T-helper 1 cell treated with Interleukin-12 subunit alpha and Interleukin-12 subunit beta and Interleukin-4 antibody, amounts not matched to agents 30 μg/mL and 1 μg/mL, for 36 hours (primary cell): ENCODE data around the gene AEBP2.
"Not testable (repeated sequence)": the region's sequence is repeated elsewhere in the genome, so short reads cannot be mapped to it uniquely, and the experiment has no call there.

Experiments
- H3K27ac Mint-ChIP-seq: one replicate; pipeline ENCODE4 v1.8.0; 2021; ENCODE audit warnings: mild to moderate bottlenecking, mixed read lengths
- H3K27me3 Mint-ChIP-seq: one replicate; pipeline ENCODE4 v1.8.0; 2021; ENCODE audit warnings: low read depth, mixed read lengths
- H3K36me3 Mint-ChIP-seq: one replicate; pipeline ENCODE4 v1.8.0; 2021; ENCODE audit warnings: low read depth, mixed read lengths
- H3K4me1 Mint-ChIP-seq: one replicate; pipeline ENCODE4 v1.8.0; 2021; ENCODE audit warnings: low read depth, mixed read lengths
- H3K4me3 Mint-ChIP-seq: one replicate; pipeline ENCODE4 v1.8.0; 2021; ENCODE audit warnings: mild to moderate bottlenecking, moderate library complexity, mixed read lengths
- H3K9me3 Mint-ChIP-seq: one replicate; pipeline ENCODE4 v1.8.0; 2021; ENCODE audit warnings: mixed read lengths

AEBP2 gene

GRCh38 chr12:19458733-19459132, 19.4 kb downstream of the AEBP2 start:
- no peaks in the 10 kb centered on the region for H3K27me3 Mint-ChIP-seq
- peaks cover 18% of the 10 kb centered on the region for H3K36me3 Mint-ChIP-seq
- H3K4me3 Mint-ChIP-seq, result no peak overlapping the region
- H3K4me1 Mint-ChIP-seq, result peaks cover 29% of the 10 kb centered on the region
- no peak overlapping the region for H3K27ac Mint-ChIP-seq
- no peaks in the 10 kb centered on the region for H3K9me3 Mint-ChIP-seq

- Mint-ChIP-seq H3K4me1 (peaks cover 26% of the 10 kb centered on the region), H3K4me3 (no peak overlapping the region)
These were observed 22.7 kb downstream of the AEBP2 start for GRCh38 chr12:19461999-19462398.

DNA sequence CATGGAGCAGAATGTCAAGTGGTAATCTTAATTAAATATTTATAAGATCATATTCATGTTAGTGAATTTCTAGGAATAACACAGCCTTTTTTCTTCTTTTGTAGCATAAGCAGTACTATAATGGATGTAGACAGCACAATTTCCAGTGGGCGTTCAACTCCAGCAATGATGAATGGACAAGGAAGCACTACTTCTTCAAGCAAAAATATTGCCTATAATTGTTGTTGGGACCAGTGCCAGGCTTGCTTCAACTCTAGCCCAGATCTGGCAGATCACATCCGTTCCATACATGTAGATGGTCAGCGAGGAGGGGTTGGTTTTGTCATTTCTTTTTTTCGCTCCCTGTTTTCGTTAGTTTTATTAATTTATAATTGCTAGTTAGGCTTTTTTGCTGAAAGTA, 23.1 kb downstream of the AEBP2 start:
- no peak overlapping the region for H3K4me3 Mint-ChIP-seq
- peaks cover 23% of the 10 kb centered on the region for H3K4me1 Mint-ChIP-seq
- H3K36me3 Mint-ChIP-seq, result peaks cover 37% of the 10 kb centered on the region
- H3K27me3 Mint-ChIP-seq, result no peaks in the 10 kb centered on the region
- H3K9me3 Mint-ChIP-seq, result no peaks in the 10 kb centered on the region
- H3K27ac Mint-ChIP-seq, result no peak overlapping the region

More at GRCh38 chr12:19461999-19462398, 22.7 kb downstream of the AEBP2 start:
- Mint-ChIP-seq H3K36me3 (peaks cover 36% of the 10 kb centered on the region), H3K27ac (no peak overlapping the region), H3K27me3 (no peaks in the 10 kb centered on the region), H3K9me3 (no peaks in the 10 kb centered on the region)

- H3K4me1 Mint-ChIP-seq, result peaks cover 13% of the 10 kb centered on the region
- no peaks in the 10 kb centered on the region for H3K9me3 Mint-ChIP-seq
- H3K4me3 Mint-ChIP-seq, result no peak overlapping the region
- peaks cover 47% of the 10 kb centered on the region for H3K36me3 Mint-ChIP-seq
- no peaks in the 10 kb centered on the region for H3K27me3 Mint-ChIP-seq
- no peak overlapping the region for H3K27ac Mint-ChIP-seq
These were observed 24.9 kb downstream of the AEBP2 start for GRCh38 chr12:19464192-19464580.

DNA sequence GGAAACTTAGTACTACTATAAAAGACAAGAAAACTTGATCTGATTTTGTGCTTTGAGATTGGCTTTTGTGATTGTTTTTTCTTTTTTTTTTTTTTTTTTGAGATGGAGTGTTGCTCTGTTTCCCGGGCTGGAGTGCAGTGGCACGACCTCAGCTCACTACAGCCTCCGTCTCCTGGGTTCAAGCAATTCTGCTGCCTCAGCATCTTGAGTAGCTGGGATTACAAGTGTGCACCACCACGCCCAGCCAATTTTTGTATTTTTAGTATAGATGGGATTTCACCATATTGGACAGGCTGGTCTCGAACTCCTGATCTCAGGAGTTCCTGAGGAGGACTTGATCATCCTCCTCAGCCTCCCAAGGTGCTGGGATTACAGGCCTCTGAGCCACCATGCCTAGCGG, 26.4 kb downstream of the AEBP2 start:
- Mint-ChIP-seq H3K4me1 (peaks cover 15% of the 10 kb centered on the region), H3K27ac (no peak overlapping the region), H3K27me3 (no peaks in the 10 kb centered on the region), H3K36me3 (peaks cover 57% of the 10 kb centered on the region), H3K9me3 (no peaks in the 10 kb centered on the region), H3K4me3 (no peak overlapping the region)

DNA sequence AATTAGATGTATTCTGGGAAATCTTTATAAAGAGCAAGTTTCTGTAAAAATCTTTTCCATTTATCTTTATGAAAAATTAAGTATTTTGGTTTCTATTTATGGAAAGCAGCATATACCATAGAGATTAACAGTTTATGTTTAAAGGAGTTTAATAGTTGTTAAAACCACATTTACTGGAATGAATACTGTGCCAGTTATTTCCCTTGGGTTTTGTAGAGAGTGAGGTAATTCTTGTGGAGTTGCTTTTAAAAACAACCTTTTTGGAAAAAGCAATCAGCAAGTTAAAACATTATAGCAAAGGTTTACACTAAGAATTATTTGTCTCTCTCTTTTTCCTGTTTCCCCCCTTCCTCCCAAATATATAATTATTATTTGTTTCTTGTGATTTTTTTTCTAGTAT, 34.9 kb downstream of the AEBP2 start:
- Mint-ChIP-seq H3K36me3 (peaks cover 61% of the 10 kb centered on the region), H3K27me3 (no peaks in the 10 kb centered on the region), H3K4me3 (no peak overlapping the region), H3K9me3 (peaks cover 21% of the 10 kb centered on the region), H3K4me1 (peaks cover 26% of the 10 kb centered on the region), H3K27ac (no peak overlapping the region)

DNA sequence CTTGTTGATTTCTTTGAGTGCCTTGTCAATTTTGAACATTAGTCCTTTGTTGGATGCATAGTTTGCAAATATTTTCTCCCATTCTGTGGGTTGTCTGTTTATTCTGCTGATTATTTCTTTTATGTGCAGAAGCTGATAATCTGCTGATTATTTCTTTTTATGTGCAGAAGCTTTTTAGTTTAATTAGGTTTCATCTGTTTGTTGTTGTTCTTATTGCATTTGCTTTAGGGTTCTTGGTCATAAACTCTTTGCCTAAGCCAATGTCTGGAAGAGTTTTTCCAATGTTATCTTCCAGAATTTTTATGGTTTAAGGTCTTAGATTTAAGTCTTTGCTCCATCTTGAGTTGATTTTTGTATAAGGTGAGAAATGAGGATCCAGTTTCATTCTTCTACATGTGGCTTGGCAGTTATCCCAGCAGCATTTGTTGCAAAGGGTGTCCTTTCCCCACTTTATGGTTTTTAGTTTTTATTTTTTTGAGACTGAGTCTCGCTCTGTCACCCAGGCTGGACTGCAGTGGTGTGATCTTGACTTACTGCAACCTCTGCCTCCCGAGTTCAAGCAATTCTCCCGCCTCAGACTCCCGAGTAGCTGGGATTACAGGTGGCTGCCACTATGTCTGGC, 36.7 kb downstream of the AEBP2 start:
- H3K27me3 Mint-ChIP-seq, H3K27ac Mint-ChIP-seq, H3K4me3 Mint-ChIP-seq: not testable (repeated sequence)
- peaks cover 25% of the 10 kb centered on the region for H3K4me1 Mint-ChIP-seq
- H3K9me3 Mint-ChIP-seq, result peaks cover 27% of the 10 kb centered on the region
- peaks cover 65% of the 10 kb centered on the region for H3K36me3 Mint-ChIP-seq

GRCh38 chr12:19477071-19477470, 37.8 kb downstream of the AEBP2 start:
- Mint-ChIP-seq H3K36me3 (peaks cover 73% of the 10 kb centered on the region), H3K27ac (no peak overlapping the region), H3K27me3 (no peaks in the 10 kb centered on the region), H3K9me3 (peaks cover 27% of the 10 kb centered on the region), H3K4me1 (peaks cover 29% of the 10 kb centered on the region), H3K4me3 (no peak overlapping the region)

DNA sequence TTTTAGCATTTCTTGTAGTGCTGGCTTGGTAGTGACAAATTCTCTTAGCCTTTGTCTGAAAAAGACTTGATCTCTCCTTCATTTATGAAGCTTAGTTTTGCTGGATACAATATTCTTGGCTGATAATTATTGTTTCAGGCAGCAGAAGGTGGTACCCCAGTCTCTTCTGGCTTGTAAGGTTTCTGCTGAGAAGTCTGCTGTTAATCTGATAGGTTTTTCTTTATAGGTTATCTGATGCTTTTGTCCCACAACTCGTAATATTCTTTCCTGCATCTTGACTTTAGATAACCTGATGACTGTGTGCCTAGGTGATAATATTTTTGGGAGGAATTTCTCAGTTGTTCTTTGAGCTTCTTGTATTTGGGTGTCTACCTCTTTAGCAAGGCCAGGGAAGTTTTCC, 41.2 kb downstream of the AEBP2 start:
- Mint-ChIP-seq H3K4me3 (no peak overlapping the region), H3K27ac (no peak overlapping the region), H3K9me3 (peaks cover 27% of the 10 kb centered on the region)

GRCh38 chr12:19482036-19482435, 42.7 kb downstream of the AEBP2 start:
- Mint-ChIP-seq H3K36me3 (peaks cover 64% of the 10 kb centered on the region), H3K27me3 (no peaks in the 10 kb centered on the region), H3K4me3 (peak overlapping the region; percentile 14), H3K9me3 (peaks cover 23% of the 10 kb centered on the region), H3K4me1 (peaks cover 58% of the 10 kb centered on the region), H3K27ac (peak overlapping the region; percentile 72)

More for the DNA sequence above, 41.2 kb downstream of the AEBP2 start:
- H3K4me1 Mint-ChIP-seq, result peaks cover 50% of the 10 kb centered on the region
- peaks cover 65% of the 10 kb centered on the region for H3K36me3 Mint-ChIP-seq
- H3K27me3 Mint-ChIP-seq, result no peaks in the 10 kb centered on the region

DNA sequence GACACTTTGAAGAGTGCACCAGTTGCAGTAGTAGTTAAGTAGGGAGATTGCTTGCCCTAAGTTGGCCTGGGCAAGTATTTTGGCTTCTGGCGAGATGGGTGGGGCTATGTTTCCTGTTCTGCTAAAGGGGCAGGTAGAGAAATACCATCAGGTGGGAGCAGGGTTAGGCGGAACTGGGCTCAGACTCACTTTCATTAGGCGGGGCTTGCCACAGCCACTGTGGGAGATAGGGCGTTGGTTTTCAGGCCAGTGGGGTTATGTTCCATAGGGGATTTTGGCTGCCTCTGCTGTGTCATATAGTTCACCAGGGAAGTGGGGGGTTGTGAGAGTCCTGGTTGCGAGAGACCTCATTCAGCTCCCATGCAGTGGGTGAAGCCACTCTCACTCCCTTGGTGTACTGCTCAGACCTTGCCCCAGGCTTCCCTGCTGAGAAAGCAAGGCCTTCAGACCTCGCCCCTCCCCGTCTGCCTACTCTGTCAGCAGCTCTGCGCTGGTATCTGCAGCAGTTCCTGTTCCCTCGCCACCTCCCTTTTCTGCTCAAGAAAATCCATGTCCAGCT, 43.3 kb downstream of the AEBP2 start:
- H3K4me1 Mint-ChIP-seq, result peaks cover 53% of the 10 kb centered on the region
- peaks cover 18% of the 10 kb centered on the region for H3K9me3 Mint-ChIP-seq
- peaks cover 58% of the 10 kb centered on the region for H3K36me3 Mint-ChIP-seq
- peak overlapping the region; percentile 14 for H3K4me3 Mint-ChIP-seq
- no peaks in the 10 kb centered on the region for H3K27me3 Mint-ChIP-seq
- H3K27ac Mint-ChIP-seq, result peak overlapping the region; percentile 72

- Mint-ChIP-seq H3K4me3 (peak overlapping the region; percentile 60), H3K36me3 (peaks cover 49% of the 10 kb centered on the region), H3K27me3 (no peaks in the 10 kb centered on the region), H3K9me3 (peaks cover 9% of the 10 kb centered on the region), H3K4me1 (peaks cover 45% of the 10 kb centered on the region), H3K27ac (peak overlapping the region; percentile 72)
These were observed 44.4 kb downstream of the AEBP2 start for GRCh38 chr12:19483727-19484126.

DNA sequence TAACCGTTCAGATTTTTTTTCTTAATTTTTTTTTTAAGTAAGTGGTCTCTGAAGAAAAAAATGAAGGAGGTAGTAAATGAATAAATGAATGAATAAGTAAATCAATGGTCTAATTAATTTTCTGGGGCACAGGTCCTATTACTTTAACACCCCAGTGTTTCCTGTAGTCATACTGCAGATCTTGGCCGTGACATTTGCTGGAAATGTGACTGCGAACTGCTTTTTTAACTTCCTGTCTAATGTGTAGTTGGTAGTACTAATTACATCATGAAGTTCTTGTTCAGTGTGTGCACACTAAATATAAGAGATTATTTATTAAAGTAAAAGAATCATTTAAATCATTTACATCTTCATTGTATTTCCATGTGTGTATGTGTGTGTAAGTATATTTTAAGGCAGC, 45.4 kb downstream of the AEBP2 start:
- peaks cover 7% of the 10 kb centered on the region for H3K9me3 Mint-ChIP-seq
- peaks cover 41% of the 10 kb centered on the region for H3K36me3 Mint-ChIP-seq
- H3K4me1 Mint-ChIP-seq, result peaks cover 45% of the 10 kb centered on the region
- H3K27ac Mint-ChIP-seq, result no peak overlapping the region
- H3K4me3 Mint-ChIP-seq, result no peak overlapping the region
- no peaks in the 10 kb centered on the region for H3K27me3 Mint-ChIP-seq

GRCh38 chr12:19485240-19485639, 45.9 kb downstream of the AEBP2 start:
- Mint-ChIP-seq H3K36me3 (peaks cover 37% of the 10 kb centered on the region), H3K27me3 (no peaks in the 10 kb centered on the region), H3K27ac (no peak overlapping the region), H3K4me3 (no peak overlapping the region), H3K4me1 (peaks cover 45% of the 10 kb centered on the region), H3K9me3 (peaks cover 6% of the 10 kb centered on the region)

DNA sequence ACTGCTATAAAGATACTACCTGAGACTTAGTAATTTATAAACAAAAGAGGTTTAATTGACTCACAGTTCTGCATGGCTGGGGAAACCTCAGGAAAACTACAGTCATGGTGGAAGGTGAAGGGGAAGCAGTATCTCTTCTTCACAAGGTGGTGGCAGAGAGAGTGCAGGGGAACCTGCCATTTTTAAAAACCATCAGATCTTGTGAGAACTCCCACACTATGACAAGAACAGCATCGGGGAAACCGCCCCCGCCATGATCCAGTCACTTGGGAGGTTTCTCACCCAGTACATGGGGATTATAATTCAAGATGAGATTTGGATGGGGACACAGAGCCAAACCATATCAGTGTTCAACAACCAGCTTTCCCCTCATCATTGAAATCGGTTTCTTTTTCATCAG, 49.9 kb downstream of the AEBP2 start:
- H3K27ac Mint-ChIP-seq, result no peak overlapping the region
- peaks cover 19% of the 10 kb centered on the region for H3K36me3 Mint-ChIP-seq
- H3K9me3 Mint-ChIP-seq, result no peaks in the 10 kb centered on the region
- H3K4me3 Mint-ChIP-seq, result no peak overlapping the region
- peaks cover 21% of the 10 kb centered on the region for H3K4me1 Mint-ChIP-seq
- H3K27me3 Mint-ChIP-seq, result no peaks in the 10 kb centered on the region
